GM12873 (cell line): ENCODE data around the gene THADA.

Source experiments
- CTCF ChIP-seq: IDR thresholded peaks from 2 replicates; pipeline ENCODE4 v1.5.1; 2012; ENCODE audit warnings: low read depth, mild to moderate bottlenecking, moderate library complexity, low read length, control low read depth; ENCODE audit not compliant: insufficient read depth; ENCODE audit errors: missing control alignments

Gene THADA

DNA sequence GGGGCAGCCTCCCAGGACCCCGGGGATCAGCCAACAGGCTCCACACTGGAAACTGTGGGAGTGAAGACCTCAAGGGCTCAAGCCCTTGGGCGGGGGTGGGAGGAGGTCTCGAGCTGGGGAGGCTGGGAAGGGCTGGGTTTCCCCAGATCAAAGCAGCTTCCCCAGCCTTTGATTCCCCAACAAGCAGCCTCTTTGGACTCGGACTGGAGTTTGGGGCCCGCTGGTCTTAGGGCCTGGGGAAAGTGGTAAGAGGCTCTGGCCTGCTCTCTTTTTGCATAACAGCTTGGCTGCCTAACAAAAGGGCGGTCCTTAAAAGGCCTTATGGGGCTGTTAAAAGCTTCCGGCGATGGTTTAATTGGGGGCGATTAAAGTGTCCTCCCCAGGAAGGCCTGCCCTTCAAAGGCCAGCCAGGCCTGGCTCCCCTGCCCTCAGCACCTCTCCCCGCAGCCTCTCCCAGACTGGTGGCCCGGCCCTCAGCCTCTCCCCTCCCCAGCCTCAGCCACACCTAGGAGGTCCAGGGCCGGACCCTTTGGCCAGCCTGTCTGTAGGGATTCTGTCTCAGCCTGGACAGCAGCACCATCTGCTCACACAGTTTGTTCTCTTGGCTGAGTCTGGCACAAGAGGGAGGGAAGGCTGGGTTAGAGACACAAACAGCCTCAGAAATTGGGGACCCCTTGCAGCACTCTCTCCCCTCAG, 409.0 kb downstream of the THADA start:
- no peak for TF ChIP-seq CTCF

GRCh38 chr2:43186321-43186678, 409.5 kb downstream of the THADA start:
- no peak for TF ChIP-seq CTCF

DNA sequence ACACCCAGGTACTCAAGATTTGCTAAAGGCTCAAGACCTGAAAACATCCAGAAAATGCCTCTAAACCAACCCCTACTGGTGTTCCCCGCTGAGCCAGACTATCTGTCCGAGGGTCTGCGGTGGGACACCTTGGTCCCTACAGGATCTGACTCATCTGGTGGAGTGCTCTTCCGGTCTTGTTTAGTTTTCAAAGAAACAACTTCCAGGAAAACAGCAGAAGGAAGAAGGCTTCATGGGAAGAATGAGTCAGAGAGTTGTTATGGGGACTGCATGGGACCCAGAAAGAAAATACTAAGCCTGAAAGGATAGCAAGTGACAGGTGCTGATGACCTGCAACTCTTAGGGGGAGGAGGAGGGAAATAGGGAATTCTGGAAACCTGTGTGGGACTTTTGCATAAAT, 410.7 kb downstream of the THADA start:
- no peak for TF ChIP-seq CTCF

DNA sequence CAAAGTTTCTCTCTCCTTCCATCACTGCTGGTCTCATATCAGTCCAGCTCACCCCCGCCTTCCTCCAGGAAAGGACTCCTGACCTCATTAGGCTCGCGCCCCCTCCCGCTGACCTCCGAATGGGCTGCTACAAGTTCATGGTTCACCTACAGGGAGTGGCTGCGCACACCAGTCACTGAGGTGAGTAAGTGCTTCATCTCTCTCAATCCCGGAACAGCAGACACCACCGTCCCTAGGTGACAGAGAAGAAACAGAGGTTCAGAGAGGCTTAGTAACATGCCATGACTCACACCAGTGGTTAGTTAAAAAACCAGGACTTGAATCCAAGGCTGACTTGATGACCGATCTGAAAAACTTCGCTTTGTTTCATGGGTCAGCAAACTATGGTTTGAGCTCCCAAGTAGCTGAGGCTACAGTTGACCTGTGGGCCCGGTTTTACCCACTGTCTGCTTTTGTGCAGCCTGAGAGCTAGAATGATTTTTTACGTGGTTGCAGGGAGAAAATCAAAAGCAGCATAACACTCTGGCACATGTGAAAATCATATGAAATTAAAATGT, 411.4 kb downstream of the THADA start:
- TF ChIP-seq CTCF = no peak

GRCh38 chr2:43183743-43184142, 412.1 kb downstream of the THADA start:
- TF ChIP-seq CTCF = no peak

DNA sequence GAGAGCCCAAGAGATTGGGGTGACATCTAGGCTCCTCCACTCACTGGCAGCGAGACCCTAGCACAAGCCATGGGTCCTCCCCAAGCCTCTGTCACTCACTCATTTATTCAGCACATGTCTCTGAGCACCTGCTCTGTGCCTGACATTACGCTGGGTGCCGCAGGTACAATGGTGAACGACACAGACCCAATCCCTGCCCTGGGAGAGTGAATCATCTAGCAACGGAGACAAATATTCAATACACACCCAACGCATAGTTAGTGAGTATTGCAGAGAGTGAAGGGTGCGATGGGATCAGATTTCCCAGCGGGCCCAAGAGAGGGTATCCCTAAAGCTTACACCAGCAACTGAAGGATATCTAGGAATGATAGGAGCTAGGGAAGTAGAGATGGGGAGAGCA, 414.9 kb downstream of the THADA start:
- TF ChIP-seq CTCF = no peak
